GM19452 (cell line): ENCODE data around the gene ACP6.
A peak's percentile ranks its signal among the peaks of the same experiment; 100 is the strongest.
"Not testable (repeated sequence)": the region's sequence is repeated elsewhere in the genome, so short reads cannot be mapped to it uniquely, and the experiment has no call there.

Experiments
- ATAC-seq: cut with Tn5 transposase; IDR thresholded peaks from one replicate; pipeline ENCODE4 v1.9.1; 2021; ENCODE audit not compliant: unreplicated experiment

Gene ACP6

DNA sequence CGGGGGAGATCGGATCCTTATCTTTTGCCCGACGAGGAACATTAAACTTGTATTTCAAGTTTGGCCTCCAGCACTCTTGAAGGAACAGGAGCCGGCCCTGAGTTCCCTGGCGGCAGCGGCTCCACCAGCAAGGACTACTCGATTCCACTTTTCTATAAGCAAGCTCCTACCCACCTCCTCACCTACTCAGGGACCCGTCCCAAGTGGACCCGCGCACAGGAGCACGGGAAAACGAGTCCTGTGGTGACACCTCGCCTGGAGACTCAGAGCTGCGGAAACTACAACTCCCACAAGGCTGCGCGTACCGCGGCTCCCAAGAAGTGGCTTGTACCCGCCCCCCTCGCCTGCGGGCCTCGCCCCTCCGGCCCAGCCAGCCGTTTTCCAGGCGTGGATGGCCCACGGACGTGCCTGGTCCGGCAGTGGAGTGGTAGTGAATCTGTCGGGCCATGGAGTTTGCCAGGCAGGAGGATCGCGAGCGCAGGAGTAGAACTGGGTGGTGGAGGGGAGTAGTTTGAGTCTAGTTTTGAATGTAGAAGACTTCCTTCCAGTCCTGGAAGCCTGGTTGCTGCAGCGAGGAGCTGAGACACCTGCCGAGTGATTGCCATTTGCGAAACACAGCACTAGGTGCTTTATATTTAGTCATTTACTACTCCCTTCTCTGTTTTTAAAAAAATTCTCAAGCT is at the start of gene ACP6:
ACP6 (minus strand) TSS at position 206 of the 683 bp plus-strand sequence. CDS start 476 bp downstream, outside the sequence.
- ATAC-seq, result peak; percentile 94

DNA sequence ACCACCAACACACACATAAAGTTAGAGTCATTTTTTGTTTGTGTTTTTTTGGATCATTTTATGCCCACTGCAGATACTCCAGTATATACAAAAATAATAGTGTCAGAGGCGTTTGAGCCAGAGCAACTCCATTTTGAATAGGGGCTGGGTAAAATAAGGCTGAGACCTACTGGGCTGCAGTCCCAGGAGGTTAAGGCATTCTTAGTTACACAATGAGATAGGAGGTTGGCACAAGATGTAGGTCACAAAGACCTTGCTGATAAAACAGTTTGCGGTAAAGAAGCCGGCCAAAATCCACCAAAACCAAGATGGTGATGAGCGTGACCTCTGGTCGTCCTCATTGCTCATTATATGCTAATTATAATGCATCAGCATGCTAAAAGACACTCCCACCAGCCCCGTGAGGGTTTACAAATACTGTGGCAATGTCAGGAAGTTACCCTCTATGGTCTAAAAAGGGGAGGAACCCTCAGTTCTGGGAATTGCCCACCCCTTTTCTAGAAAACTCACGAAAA is 49.4 kb upstream of the ACP6 start:
- no peak for ATAC-seq

DNA sequence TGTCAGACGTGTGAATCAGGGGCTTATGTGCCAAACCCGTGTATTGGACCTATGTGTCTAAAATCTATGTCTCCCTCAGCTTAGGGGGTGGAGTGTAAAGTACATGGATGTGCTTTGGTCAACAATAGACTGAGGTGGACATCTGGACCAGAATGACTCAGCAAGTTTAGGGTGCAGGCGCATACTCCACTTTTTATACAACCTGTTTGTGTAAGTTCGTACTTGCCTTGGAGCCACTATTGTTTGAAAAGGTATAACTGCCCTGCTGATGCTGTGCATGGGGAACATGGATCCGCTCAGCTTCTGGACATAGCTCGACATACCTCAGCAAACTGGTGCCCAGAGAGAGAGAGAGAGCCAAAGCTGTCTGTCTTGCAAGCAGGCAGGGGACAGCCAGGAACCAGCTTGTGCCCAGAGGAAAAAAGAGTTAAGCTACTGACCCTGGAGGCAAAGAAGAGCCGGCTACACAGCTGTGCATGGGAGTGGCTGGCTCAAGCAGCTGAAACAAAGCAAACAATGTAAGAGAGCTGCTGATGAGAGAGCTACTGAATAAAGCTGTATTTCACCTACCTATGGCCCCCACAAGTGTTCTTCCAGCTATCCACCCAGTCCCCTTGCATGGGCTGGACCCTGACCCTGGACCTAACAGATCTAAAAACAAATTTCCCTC is 48.8 kb upstream of the ACP6 start:
- no peak for ATAC-seq

DNA sequence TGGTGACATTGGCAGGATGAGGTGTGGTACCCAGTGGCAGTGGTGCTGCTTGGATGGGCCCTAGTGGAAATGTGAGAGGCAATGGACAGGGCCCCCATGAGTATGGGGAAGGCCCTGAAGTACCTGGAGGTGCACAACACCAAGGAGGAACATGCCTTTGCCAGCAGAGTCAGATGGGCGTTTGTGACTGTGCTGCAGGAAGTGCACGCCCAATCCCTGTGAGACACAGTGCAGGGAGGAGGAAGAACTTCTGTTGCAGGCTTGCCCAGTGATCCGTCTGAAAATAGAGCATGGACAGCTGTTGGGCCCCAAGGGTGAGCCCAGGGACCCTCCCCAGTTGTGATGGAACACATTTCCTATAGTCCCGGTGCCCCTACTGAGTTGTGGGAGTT is 47.4 kb upstream of the ACP6 start:
- no peak for ATAC-seq

DNA sequence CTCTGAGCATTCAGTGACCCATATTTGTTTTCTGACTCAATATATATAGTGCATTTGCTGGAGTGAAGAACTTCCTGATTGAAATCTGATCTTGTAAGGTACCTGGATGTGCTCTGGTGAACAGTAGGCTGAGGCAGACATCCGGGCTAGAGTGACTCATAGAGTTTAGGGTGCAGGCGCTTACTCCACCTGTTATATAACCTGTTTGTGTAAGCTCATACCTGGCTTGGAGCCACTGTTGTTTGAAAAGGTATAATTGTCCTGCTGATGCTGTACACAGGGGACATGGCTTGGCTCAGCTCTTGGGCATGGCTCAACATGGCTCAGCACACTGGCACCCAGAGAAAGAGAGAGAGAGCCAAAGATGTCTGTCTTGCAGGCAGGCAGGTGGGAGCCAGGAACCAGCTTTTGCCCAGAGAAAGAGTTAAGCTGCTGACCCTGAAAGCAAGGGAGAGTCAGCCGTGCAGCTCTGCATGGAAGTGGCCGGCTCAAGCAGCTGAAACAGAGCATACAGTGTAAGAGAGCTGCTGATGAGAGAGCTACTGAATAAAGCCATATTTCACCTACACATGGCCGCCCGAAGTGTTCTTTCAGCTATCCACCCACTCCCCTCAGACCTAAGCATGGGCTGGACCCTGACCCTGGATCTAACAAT is 46.9 kb upstream of the ACP6 start:
- ATAC-seq, result no peak

DNA sequence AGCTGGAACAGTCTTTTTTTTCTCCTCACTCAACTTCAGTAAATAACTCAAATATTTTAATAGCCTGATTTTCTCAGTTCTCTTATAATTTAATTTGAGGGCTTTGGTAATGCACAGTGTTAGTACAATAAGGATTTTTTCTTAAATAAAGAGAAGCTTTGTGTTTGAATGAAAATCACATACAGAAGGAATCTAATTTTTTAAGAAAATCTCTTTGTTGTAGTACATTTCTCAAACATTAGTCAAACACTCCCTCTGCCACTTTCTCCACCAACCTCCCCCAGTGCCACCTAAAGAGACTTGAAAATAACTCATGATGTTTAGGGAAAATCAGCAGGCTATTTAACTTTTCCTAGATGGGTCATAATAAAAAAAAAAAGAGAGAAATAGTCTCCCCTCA is 42.3 kb upstream of the ACP6 start:
- ATAC-seq, result no peak

DNA sequence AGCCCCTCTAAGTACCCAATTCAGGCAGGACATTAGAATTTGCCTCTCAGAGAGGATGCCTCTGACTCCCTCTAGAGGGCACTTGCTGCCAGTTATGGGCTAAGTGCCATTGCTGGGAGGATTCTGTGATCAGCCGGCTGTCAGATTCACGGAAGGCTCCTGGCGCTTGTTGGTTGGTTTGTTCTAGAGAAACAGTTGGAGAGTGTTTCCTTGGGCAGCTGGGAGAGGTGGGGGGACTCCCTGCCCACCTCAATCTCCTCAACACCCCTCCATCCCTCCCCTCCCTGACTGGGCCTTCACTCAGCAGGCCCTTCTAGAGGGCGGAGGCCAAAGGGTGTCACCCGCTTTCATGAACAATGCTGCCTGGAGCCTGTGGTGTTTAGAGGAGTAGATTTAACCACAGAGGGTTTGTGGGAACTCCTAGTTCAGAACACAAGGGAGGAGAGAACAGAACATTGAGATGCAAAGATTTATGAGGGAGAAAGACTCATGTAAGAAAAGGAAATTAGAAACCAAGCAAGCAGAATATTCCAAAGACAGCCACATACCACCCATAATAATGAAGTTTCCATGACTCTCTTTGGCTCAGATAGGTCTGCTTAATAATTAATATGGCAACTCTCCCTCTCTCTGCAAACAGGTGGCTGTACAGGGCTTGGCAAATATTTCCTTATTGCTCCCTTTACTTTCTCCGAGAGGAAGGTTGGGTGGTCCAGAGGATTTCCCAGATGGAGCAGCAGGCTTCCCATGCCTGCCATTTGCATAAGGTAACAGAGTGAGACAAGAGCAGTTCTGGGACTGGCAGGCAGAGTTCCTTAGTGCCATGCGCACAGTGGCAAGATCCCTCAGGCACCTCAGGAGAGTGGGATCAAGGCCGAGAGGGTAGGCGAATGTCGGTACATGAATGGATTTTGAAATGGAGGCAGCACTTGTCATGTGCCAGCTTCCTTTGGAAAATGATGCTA is 30.0 kb upstream of the ACP6 start:
- ATAC-seq, result no peak

DNA sequence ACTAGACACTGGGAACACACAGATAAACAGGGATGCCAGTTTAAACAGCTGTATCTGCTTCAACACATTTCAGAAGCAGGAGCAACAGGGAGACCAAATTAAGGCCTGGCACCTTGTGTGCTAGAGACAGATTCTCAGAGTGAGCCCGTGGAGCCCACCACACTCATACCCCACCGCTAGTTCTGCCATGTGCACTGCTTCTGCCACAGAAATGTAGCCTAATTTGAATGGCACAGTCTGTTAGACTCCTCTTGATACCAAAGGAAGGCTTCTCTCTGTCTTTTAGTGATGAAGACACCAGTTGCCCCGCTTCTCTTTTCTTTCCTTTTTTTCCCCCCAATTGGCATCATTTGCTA is 29.3 kb upstream of the ACP6 start:
- ATAC-seq, result no peak

- ATAC-seq, result no peak
Observed at GRCh38 chr1:147683163-147683763, 12.9 kb upstream of the ACP6 start.

DNA sequence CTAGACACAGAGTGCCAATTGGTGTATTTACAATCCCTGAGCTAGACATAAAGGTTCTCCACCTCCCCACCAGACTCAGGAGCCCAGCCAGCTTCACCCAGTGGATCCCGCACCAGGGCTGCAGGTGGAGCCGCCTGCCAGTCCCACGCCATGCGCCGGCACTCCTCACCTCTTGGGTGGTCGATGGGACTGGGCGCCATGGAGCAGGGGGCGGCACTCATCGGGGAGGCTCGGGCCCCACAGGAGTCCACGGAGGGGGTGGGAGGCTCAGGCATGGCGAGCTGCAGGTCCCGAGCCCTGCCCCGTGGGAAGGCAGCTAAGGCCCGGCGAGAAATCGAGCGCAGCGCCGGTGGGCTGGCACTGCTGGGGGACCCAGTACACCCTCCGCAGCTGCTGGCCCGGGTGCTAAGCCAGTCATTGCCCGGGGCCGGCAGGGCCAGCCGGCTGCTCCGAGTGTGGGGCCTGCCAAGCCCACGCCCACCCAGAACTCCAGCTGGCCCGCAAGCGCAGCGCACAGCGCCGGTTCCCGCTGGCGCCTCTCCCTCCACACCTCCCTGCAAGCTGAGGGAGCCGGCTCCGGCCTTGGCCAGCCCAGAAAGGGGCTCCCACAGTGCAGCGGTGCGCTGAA is 10.4 kb upstream of the ACP6 start:
- ATAC-seq, result not testable (repeated sequence)

DNA sequence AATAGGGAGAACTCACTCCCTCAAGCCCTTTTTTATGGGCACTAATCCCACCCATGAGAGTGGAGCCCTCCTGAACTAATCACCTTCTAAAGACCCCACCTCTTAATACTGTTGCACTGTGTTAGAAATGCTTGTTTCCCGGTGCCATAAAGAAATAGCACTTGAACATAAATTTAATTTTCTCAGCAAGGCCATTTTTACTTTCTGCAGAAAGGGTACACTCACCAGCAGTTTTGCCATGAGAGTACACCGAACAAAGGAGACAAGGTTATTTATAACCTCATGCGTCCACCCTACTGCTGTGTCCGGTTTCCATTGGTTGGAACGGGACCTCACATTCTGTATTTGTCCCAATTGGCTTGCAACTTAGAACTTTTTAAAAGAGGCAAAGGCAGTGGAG is 7.4 kb upstream of the ACP6 start:
- not testable (repeated sequence) for ATAC-seq

GRCh38 chr1:147676311-147677085 is 6.2 kb upstream of the ACP6 start:
- ATAC-seq, result no peak

- ATAC-seq, result no peak
Observed at GRCh38 chr1:147673816-147674215, 3.5 kb upstream of the ACP6 start.

DNA sequence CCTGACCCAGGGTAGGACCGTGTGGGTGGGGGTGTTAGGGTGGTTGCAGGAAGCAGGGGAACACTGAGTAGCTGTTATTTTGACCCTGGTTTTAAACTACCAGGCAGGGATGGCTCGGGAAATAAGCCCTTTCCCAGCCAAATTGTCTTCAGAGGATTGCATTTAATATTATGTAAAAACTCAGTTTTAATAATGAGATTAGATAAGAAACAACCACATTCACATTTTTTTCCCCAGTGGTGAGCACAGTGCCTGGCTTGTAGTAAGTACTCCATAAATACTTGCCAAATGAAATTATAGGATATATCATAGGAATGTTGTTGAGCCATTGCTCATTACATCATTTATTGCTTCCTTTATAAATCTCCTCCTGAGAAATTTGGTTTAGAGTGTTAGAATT is 3.1 kb upstream of the ACP6 start:
- ATAC-seq, result no peak

DNA sequence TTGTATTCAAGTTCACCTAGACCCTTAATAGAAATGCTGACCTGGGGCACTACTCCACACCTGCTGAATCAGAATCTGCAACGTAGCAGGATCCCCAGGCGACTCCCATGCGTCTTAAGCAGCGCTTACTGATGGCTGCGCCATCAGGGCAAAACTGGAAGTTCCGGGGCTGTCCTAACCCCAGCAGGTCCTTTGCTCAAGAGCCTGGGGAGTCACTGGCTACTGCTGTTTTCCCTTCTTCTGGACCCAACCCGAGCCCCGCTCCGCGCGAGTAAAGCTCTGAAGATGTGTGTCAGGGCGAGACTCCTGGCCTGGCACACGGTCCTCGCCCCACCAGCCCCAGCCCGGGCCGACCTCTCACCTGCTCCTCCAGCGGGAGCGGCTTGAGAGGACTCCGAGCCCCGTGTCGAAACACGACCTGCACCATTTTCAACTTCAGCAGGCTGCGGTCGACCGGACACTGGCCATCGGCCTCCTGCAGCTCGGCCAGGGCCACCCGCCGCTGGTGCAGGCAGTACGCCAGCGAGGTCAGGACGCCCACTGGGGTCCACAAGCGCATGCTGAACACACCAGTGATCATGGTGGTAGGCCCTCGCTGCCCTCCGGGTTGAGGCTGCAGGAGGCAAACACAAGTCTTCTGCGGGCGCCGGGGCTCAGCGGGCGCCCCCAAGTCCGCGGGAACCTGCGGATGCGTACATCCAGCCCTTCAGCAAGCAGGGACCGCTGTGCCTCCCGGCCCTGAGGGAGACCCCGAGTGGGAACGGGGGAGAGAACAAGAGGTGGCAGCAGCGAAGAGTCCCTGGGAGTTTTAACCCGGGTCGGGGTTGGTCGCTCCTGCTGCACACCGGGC is 630 bp downstream of the ACP6 start:
- ATAC-seq, result peak; percentile 37

GRCh38 chr1:147665521-147665920 is 4.8 kb downstream of the ACP6 start:
- ATAC-seq, result no peak

- ATAC-seq, result no peak
Observed at GRCh38 chr1:147664206-147664605, 6.1 kb downstream of the ACP6 start.

GRCh38 chr1:147654511-147654910 is 15.8 kb downstream of the ACP6 start:
- ATAC-seq, result no peak
